HepG2 (cell line): ENCODE measurements around the gene PLD3. TPM values are rescaled to one million over a fixed set of nuclear protein-coding genes. Genes with fewer than 3 reads are reported as not detected.

Source experiments
- ARHGAP35 ChIP-seq: sonication (generic); formaldehyde crosslinking; IDR thresholded peaks from 2 replicates; pipeline ENCODE4 v1.9.0; 2022; ENCODE audit warnings: mild to moderate bottlenecking, inconsistent platforms, moderate library complexity, missing genetic modification reagents, borderline replicate concordance
- ARID5B ChIP-seq: IDR thresholded peaks from 2 replicates; pipeline ENCODE4 v1.4.0; 2020; ENCODE audit warnings: mild to moderate bottlenecking, missing genetic modification reagents
- ASH2L ChIP-seq: fragments of 300-600, 200-600 bp; sonication (generic); IDR thresholded peaks from 2 replicates; pipeline ENCODE4 v1.7.0; 2017; ENCODE audit warnings: low read depth, mild to moderate bottlenecking, moderate library complexity, mixed read lengths, low read length; ENCODE audit not compliant: insufficient read length
- ERF ChIP-seq: IDR thresholded peaks from 2 replicates; pipeline ENCODE4 v1.6.1; 2018; ENCODE audit warnings: missing biosample characterization, missing genetic modification reagents
- FLYWCH1 ChIP-seq: sonication (generic); formaldehyde crosslinking; IDR thresholded peaks from 2 replicates; pipeline ENCODE4 v1.8.1; 2023; ENCODE audit warnings: mild to moderate bottlenecking, missing genetic modification reagents
- KAT8 ChIP-seq: IDR thresholded peaks from 2 replicates; pipeline ENCODE4 v1.6.1; 2016; ENCODE audit warnings: missing genetic modification reagents, missing compliant biosample characterization
- KDM1A ChIP-seq: IDR thresholded peaks from 2 replicates; pipeline ENCODE4 v1.6.1; 2016; ENCODE audit warnings: missing compliant biosample characterization
- PAF1 ChIP-seq: IDR thresholded peaks from 2 replicates; pipeline ENCODE4 v1.6.1; 2016; ENCODE audit warnings: missing genetic modification reagents, missing compliant biosample characterization
- RARG ChIP-seq: sonication (generic); formaldehyde crosslinking; IDR thresholded peaks from 2 replicates; pipeline ENCODE4 v1.4.0; 2020; ENCODE audit warnings: low read depth, mild to moderate bottlenecking, missing genetic modification reagents
- REL ChIP-seq: sonication (generic); formaldehyde crosslinking; conservative IDR thresholded peaks from 2 replicates; pipeline ENCODE4 v1.8.0; 2022; ENCODE audit warnings: mild to moderate bottlenecking, missing genetic modification reagents, moderate library complexity
- RELA ChIP-seq: sonication (generic); formaldehyde crosslinking; IDR thresholded peaks from 2 replicates; pipeline ENCODE4 v1.4.0; 2020; ENCODE audit warnings: missing genetic modification reagents
- TRIM24 ChIP-seq: sonication (generic); formaldehyde crosslinking; IDR thresholded peaks from 2 replicates; pipeline ENCODE4 v1.8.0; 2022; ENCODE audit warnings: mild to moderate bottlenecking, missing genetic modification reagents
- YEATS4 ChIP-seq: sonication (generic); formaldehyde crosslinking; IDR thresholded peaks from 2 replicates; pipeline ENCODE4 v1.4.0; 2020; ENCODE audit warnings: missing genetic modification reagents, borderline replicate concordance
- ZBTB7B ChIP-seq: sonication (generic); formaldehyde crosslinking; IDR thresholded peaks from 2 replicates; pipeline ENCODE4 v1.4.0; 2020; ENCODE audit warnings: missing genetic modification reagents
- ZFAT ChIP-seq: sonication (generic); formaldehyde crosslinking; conservative IDR thresholded peaks from 2 replicates; pipeline ENCODE4 v1.8.1; 2023; ENCODE audit warnings: missing genetic modification reagents, inconsistent platforms
- ZFP36L1 ChIP-seq: sonication (generic); formaldehyde crosslinking; IDR thresholded peaks from 2 replicates; pipeline ENCODE4 v1.8.0; 2022; ENCODE audit warnings: mild to moderate bottlenecking, missing genetic modification reagents, moderate library complexity
- ZNF121 ChIP-seq: sonication (generic); formaldehyde crosslinking; IDR thresholded peaks from 2 replicates; pipeline ENCODE4 v1.5.0; 2020; ENCODE audit warnings: mild to moderate bottlenecking, missing genetic modification reagents
- ZNF143 ChIP-seq: sonication (generic); formaldehyde crosslinking; IDR thresholded peaks from 2 replicates; pipeline ENCODE4 v1.4.0; 2020; ENCODE audit warnings: missing genetic modification reagents
- ZNF160 ChIP-seq: sonication (generic); formaldehyde crosslinking; IDR thresholded peaks from 2 replicates; pipeline ENCODE4 v1.8.0; 2022; ENCODE audit warnings: mild to moderate bottlenecking, inconsistent platforms, missing genetic modification reagents
- ZNF260 ChIP-seq: sonication (generic); formaldehyde crosslinking; IDR thresholded peaks from 2 replicates; pipeline ENCODE4 v1.4.0; 2020; ENCODE audit warnings: missing genetic modification reagents, low read depth, mild to moderate bottlenecking, borderline replicate concordance
- ZNF30 ChIP-seq: sonication (generic); formaldehyde crosslinking; IDR thresholded peaks from 2 replicates; pipeline ENCODE4 v1.5.0; 2020; ENCODE audit warnings: mild to moderate bottlenecking, missing genetic modification reagents
- ZNF530 ChIP-seq: sonication (generic); formaldehyde crosslinking; IDR thresholded peaks from 2 replicates; pipeline ENCODE4 v1.5.0; 2020; ENCODE audit warnings: low read depth, mild to moderate bottlenecking, missing genetic modification reagents
- ZNF574 ChIP-seq: sonication (generic); formaldehyde crosslinking; IDR thresholded peaks from 2 replicates; pipeline ENCODE4 v1.4.0; 2020; ENCODE audit warnings: missing genetic modification reagents
- ZNF614 ChIP-seq: IDR thresholded peaks from 2 replicates; pipeline ENCODE4 v1.6.1; 2018; ENCODE audit warnings: missing biosample characterization, missing genetic modification reagents, inconsistent platforms, borderline replicate concordance
- ZNF772 ChIP-seq: sonication (generic); formaldehyde crosslinking; IDR thresholded peaks from 2 replicates; pipeline ENCODE4 v1.5.0; 2020; ENCODE audit warnings: mild to moderate bottlenecking, missing genetic modification reagents
- ZNF792 ChIP-seq: IDR thresholded peaks from 2 replicates; pipeline ENCODE4 v1.6.1; 2016
- polyA plus RNA-seq, 8 experiments: library from polyadenylated mRNA; depleted of rRNA in 3 of 8; stranded (reverse) in 7 of 8; unstranded in 1 of 8; fragments of >200 nt; fragmentation: Illumina TruSeq in 4 of 8; extraction: Trizol in 4 of 8; gene quantifications; 2 replicates each; pipeline versions ENCODE4 v1.2.1 to v1.2.3, GENCODE V29; 2011 to 2016; ENCODE audit warnings: low read depth in 4 of 8, missing spikeins in 1 of 8, mixed read lengths in 1 of 8; ENCODE audit not compliant: insufficient read depth in 1 of 8
- total RNA-seq, 5 experiments: library from RNA; depleted of rRNA; stranded (reverse); fragments of >200 nt; fragmentation: Illumina TruSeq; extraction: Trizol; gene quantifications; 2 replicates each; pipeline ENCODE4 v1.2.3, GENCODE V29; 2016; ENCODE audit warnings: low read depth in 1 of 5

PLD3 gene
- total and polyA plus RNA-seq, 2 of the 13 experiments (the other 11 are each of a cell fraction or from before 2014, with no cell fraction given), result 45.7 to 164 TPM

- TF ChIP-seq ZNF772 (CRISPR knock-in tag) (0 out of 2 replicates have a peak, but pooled peaks have one; percentile 24), KAT8 (CRISPR knock-in tag) (peak; percentile 54), ZNF574 (CRISPR knock-in tag) (0 out of 2 replicates have a peak, but pooled peaks have one; percentile 27), ZNF614 (CRISPR knock-in tag) (no peak), ERF (peak; percentile 19; the same call in 1 of the 2 replicates), ZFP36L1 (CRISPR knock-in tag) (no peak), RELA (no peak), PAF1 (CRISPR knock-in tag) (no peak), ZNF143 (CRISPR knock-in tag) (no peak), ZBTB7B (CRISPR knock-in tag) (peak; percentile 22; the same call in 1 of the 2 replicates), TRIM24 (no peak), YEATS4 (CRISPR knock-in tag) (peak; percentile 20; the same call in 1 of the 2 replicates), FLYWCH1 (CRISPR knock-in tag) (no peak), ZNF260 (CRISPR knock-in tag) (no peak), RARG (CRISPR knock-in tag) (no peak), ZNF121 (CRISPR knock-in tag) (no peak), REL (CRISPR knock-in tag) (no peak), ASH2L (no peak), ZFAT (CRISPR knock-in tag) (no peak), ZNF530 (CRISPR knock-in tag) (no peak), KDM1A (CRISPR knock-in tag) (0 out of 2 replicates have a peak, but pooled peaks have one; percentile 30), ZNF792 (CRISPR knock-in tag) (0 out of 2 replicates have a peak, but pooled peaks have one; percentile 28), ZNF160 (CRISPR knock-in tag) (no peak), ARHGAP35 (CRISPR knock-in tag) (no peak), ZNF30 (no peak), ARID5B (peak; percentile 11)
Measured at GRCh38 chr19:40416918-40417642, 68.6 kb downstream of the PLD3 start (continued).
